GM12891 (cell line): ENCODE measurements around the gene DHX15.

Source experiments
- DNase-seq: peaks from one replicate; pipeline ENCODE4 v3.0.0; 2011; ENCODE audit warnings: low spot score; ENCODE audit not compliant: insufficient read length
- FAIRE-seq: peaks from 2 replicates; lab custom pipeline; 2011; peaks lifted over from hg19 to GRCh38; lab: Jason Lieb, UNC
- PAX5 ChIP-seq: IDR thresholded peaks from 2 replicates; pipeline ENCODE4 v1.6.1; 2011; ENCODE audit warnings: low read length, moderate library complexity, mild to moderate bottlenecking; ENCODE audit not compliant: insufficient read depth, severe bottlenecking
- POLR2A ChIP-seq: IDR thresholded peaks from 2 replicates; pipeline ENCODE4 v1.6.1; 2011; ENCODE audit warnings: low read depth, low read length, control low read depth
- POLR2AphosphoS5 ChIP-seq: IDR thresholded peaks from 2 replicates; pipeline ENCODE4 v1.6.1; 2011; ENCODE audit warnings: low read depth, low read length, control low read depth
- POU2F2 ChIP-seq: IDR thresholded peaks from 2 replicates; pipeline ENCODE4 v1.6.1; 2011; ENCODE audit warnings: low read depth, mild to moderate bottlenecking, control low read depth, low read length, moderate library complexity
- SPI1 ChIP-seq: IDR thresholded peaks from 2 replicates; pipeline ENCODE4 v1.6.1; 2011; ENCODE audit warnings: low read depth, low read length, control low read depth
- TAF1 ChIP-seq: IDR thresholded peaks from 2 replicates; pipeline ENCODE4 v1.6.1; 2011; ENCODE audit warnings: low read depth, low read length, control low read depth

DHX15 gene

GRCh38 chr4:24607334-24607733, 23.0 kb upstream of the DHX15 start:
- DNase-seq (no peak), FAIRE-seq (no peak)
- no peak for TF ChIP-seq TAF1
- TF ChIP-seq POLR2A, result no peak
- TF ChIP-seq SPI1, result no peak
- TF ChIP-seq POU2F2, result no peak
- TF ChIP-seq POLR2AphosphoS5, result no peak
- TF ChIP-seq PAX5, result no peak

DNA sequence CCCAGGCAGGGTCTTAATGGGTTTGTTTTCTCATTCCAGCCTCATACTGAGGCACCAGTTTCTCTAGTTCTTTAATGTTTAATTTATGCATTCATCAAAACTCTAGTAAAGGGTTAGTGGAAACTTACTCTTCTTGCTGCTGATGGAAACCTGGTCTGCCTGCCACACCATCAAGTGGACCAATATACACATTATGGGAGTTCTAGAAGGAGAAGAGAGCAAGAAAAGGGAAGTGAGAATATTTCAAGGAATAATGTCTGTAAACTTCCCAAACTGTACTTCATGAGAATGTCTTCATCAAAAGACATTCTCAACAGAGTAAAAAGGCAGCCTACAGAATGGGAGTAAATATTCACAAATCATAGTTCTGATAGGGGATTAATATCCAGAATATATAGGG, 20.9 kb upstream of the DHX15 start:
- DNase-seq (no peak), FAIRE-seq (no peak)
- TF ChIP-seq POU2F2 (no peak), PAX5 (no peak), SPI1 (0 out of 2 replicates have a peak, but pooled peaks have one; percentile 27)

- TF ChIP-seq POLR2AphosphoS5, result no peak
- TF ChIP-seq SPI1, result peak; percentile 38; the same call in 1 of the 2 replicates
- DNase-seq (no peak), FAIRE-seq (no peak)
Measured at GRCh38 chr4:24604558-24605214, 20.3 kb upstream of the DHX15 start.

GRCh38 chr4:24603343-24603742, 19.0 kb upstream of the DHX15 start:
- no peak for TF ChIP-seq POLR2A
- FAIRE-seq (no peak), DNase-seq (no peak)

DNA sequence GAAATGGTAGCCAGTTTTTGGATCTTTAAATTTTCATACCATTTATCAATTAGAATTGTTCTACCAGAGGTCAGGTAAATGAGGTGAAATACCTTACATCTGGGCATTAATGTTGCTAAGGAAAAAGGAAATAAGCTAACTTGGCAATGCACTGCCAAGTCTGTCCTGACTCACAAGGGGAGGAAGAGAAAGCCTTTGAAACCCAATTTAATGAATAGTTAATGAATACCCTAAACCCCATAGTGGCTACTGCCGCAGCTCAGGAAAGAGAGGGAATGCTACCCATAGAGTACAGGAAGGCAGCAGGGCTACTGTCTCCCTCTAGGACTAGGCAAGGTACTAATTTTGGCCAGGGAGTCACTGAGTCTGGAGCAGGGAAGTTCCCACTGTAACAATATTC, 16.8 kb upstream of the DHX15 start:
- TF ChIP-seq POU2F2 (no peak), SPI1 (no peak), PAX5 (no peak), TAF1 (no peak), POLR2AphosphoS5 (no peak), POLR2A (no peak)
- no peak for DNase-seq
- no peak for FAIRE-seq

DNA sequence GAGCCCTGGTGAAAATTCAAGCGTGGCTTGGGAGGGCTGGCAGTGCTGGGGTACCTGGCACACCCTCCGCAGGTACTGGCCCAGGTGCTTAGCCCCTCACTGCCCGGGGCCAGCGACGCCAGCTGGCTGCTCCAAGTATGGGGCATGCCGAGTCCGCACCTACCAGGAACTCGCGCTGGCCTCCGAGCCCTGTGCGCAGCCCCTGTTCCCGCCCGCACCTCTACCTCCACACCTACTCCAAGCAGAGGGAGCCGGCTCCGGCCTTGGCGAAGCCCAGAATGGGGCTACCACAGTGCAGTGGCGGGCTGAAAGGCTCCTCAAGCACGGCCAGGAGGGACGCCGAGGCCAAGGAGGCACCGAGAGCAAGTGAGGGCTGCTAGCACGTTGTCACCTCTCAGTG, 14.9 kb upstream of the DHX15 start:
- TF ChIP-seq PAX5 (no peak), SPI1 (no peak), POLR2AphosphoS5 (no peak), POLR2A (no peak), TAF1 (no peak), POU2F2 (no peak)
- DNase-seq (no peak), FAIRE-seq (no peak)

GRCh38 chr4:24598025-24598424, 13.7 kb upstream of the DHX15 start:
- FAIRE-seq (no peak), DNase-seq (no peak)
- TF ChIP-seq SPI1 (no peak), POLR2A (no peak), POU2F2 (no peak)

DNA sequence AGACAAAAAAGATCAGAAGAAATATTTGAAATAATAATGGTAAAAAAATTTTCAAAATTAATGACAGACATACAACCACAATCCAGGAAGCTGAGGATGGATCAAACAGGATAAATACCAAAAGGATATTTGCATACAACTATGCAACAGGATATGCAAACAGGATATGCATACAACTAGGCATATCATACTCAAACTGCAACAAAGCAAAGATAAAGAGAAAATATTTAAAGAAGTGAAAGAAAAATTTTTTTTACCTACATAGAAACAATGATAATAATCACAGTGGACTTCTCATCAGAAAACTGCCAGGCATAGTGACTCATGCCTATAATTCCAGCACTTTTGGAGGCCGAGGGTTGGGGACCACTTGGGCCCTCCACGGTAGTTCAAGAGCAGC, 11.3 kb upstream of the DHX15 start:
- TF ChIP-seq POLR2A (no peak), PAX5 (no peak), TAF1 (no peak), POU2F2 (no peak), SPI1 (no peak), POLR2AphosphoS5 (no peak)
- DNase-seq, result no peak
- FAIRE-seq, result no peak

GRCh38 chr4:24594887-24595286, 10.5 kb upstream of the DHX15 start:
- TF ChIP-seq TAF1, result no peak
- no peak for TF ChIP-seq POLR2AphosphoS5
- DNase-seq (no peak), FAIRE-seq (no peak)

DNA sequence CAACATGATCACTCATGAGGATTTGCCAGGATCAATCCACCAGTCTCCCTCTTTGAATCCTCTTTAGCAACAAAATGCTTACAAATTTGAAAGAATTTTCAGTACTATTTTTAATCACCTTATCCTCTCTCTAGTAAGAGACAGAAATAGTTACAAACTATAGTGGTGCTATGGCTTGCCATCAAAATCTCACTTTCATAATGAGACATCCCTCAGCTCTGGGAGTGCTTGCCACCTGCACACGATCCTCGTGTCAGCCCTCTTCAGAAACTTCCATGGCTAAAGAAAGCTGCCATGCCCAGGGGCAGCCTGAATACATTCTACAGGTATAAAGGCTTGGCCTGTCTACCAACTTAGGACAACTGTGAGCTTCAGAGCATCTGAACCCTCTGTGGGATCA, 5.1 kb upstream of the DHX15 start:
- FAIRE-seq (no peak), DNase-seq (no peak)
- TF ChIP-seq POU2F2, result no peak
- TF ChIP-seq POLR2A, result no peak
- no peak for TF ChIP-seq TAF1
- no peak for TF ChIP-seq POLR2AphosphoS5
- TF ChIP-seq PAX5, result no peak
- no peak for TF ChIP-seq SPI1

DNA sequence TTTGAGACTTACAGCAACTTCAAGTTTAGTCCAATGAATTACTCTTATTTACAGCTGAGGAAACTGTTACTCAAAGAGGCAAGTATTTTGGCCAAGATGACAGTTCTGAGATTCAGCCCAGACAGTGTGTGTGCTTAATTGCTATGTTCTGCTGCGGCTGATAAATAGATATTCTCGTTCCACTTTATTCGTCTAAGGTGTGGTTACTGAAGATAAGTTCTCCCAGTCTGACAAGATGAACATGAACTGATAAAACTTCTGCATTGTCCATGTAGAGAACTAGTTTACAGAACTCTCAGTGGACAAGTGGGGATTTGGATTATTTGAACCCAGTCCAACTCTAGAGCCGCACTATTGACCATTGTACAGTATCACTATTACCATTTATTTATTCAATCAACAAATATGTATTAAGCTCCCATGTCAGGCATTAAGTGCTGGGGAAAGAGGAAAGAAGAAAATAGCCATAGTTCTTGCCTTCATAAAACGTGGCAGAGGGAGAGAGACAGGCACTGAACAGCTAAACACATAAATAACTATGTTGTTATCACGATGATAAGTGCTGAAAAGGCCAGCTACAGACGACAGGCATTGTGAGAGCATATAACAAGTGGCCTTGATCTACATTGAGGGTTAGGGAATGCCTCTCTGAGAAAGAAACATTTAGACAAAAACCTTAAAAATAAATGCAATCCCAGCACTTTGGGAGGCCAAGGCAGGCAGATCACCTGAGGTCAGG, 4.0 kb upstream of the DHX15 start:
- DNase-seq (no peak), FAIRE-seq (no peak)
- TF ChIP-seq TAF1 (no peak), POLR2AphosphoS5 (no peak), PAX5 (no peak), POLR2A (no peak), SPI1 (no peak), POU2F2 (no peak)
